Measurements from ENCODE around the gene FAM221B.

Gene FAM221B

GRCh38 chr9:35840881-35841644 lies 12.5 kb upstream of the FAM221B start:
- H3K9me3 Mint-ChIP-seq, result peaks cover 12% of the 10 kb centered on the region
- no peak overlapping the region for H3K4me3 Mint-ChIP-seq
- no peak overlapping the region for H3K27ac Mint-ChIP-seq
- H3K27me3 Mint-ChIP-seq, result peaks cover 83% of the 10 kb centered on the region
- intact Hi-C loops (cut with micrococcal nuclease), result no loop called here
- H3K4me1 Mint-ChIP-seq (ENCODE audit: low read depth), result peaks cover 92% of the 10 kb centered on the region
- peaks cover 8% of the 10 kb centered on the region for H3K36me3 Mint-ChIP-seq (ENCODE audit: low read depth)

- no peak overlapping the region for H3K4me3 Mint-ChIP-seq
Measured at GRCh38 chr9:35839926-35840325, 11.4 kb upstream of the FAM221B start.

GRCh38 chr9:35836595-35836994 lies 8.1 kb upstream of the FAM221B start:
- Mint-ChIP-seq H3K36me3 (ENCODE audit: low read depth) (peaks cover 8% of the 10 kb centered on the region), H3K9me3 (peaks cover 12% of the 10 kb centered on the region), H3K4me1 (ENCODE audit: low read depth) (peaks cover 94% of the 10 kb centered on the region), H3K27ac (no peak overlapping the region), H3K27me3 (peaks cover 86% of the 10 kb centered on the region), H3K4me3 (no peak overlapping the region)
- intact Hi-C loops (cut with micrococcal nuclease), result loop anchor here (5.0 kb wide), 1 partner anchor 41 kb away; no protein-coding TSS in a partner anchor

More at GRCh38 chr9:35839926-35840325, 11.4 kb upstream of the FAM221B start:
- intact Hi-C loops (cut with micrococcal nuclease), result loop anchor here (5.0 kb wide), 1 partner anchor 37 kb away; no protein-coding TSS in a partner anchor
- peaks cover 95% of the 10 kb centered on the region for H3K4me1 Mint-ChIP-seq (ENCODE audit: low read depth)
- H3K27ac Mint-ChIP-seq, result peak overlapping the region; percentile 25
- H3K36me3 Mint-ChIP-seq (ENCODE audit: low read depth), result peaks cover 8% of the 10 kb centered on the region
- peaks cover 87% of the 10 kb centered on the region for H3K27me3 Mint-ChIP-seq
- peaks cover 12% of the 10 kb centered on the region for H3K9me3 Mint-ChIP-seq

- Mint-ChIP-seq H3K36me3 (ENCODE audit: low read depth) (peaks cover 8% of the 10 kb centered on the region), H3K4me1 (ENCODE audit: low read depth) (peaks cover 94% of the 10 kb centered on the region), H3K27me3 (peaks cover 82% of the 10 kb centered on the region), H3K27ac (no peak overlapping the region), H3K9me3 (peaks cover 12% of the 10 kb centered on the region), H3K4me3 (no peak overlapping the region)
- intact Hi-C loops (cut with micrococcal nuclease), result loop anchor here (5.0 kb wide), 1 partner anchor 42 kb away; no protein-coding TSS in a partner anchor
Measured at GRCh38 chr9:35835766-35836165, 7.2 kb upstream of the FAM221B start.

GRCh38 chr9:35835216-35835632 lies 6.7 kb upstream of the FAM221B start:
- Mint-ChIP-seq H3K4me1 (ENCODE audit: low read depth) (peaks cover 94% of the 10 kb centered on the region), H3K27me3 (peaks cover 79% of the 10 kb centered on the region), H3K36me3 (ENCODE audit: low read depth) (peaks cover 5% of the 10 kb centered on the region), H3K4me3 (no peak overlapping the region), H3K27ac (no peak overlapping the region), H3K9me3 (peaks cover 7% of the 10 kb centered on the region)
- intact Hi-C loops (cut with micrococcal nuclease), result loop anchor here (5.0 kb wide), 1 partner anchor 42 kb away; no protein-coding TSS in a partner anchor

- Mint-ChIP-seq H3K27ac (peak overlapping the region; percentile 13), H3K4me3 (no peak overlapping the region), H3K36me3 (ENCODE audit: low read depth) (no peaks in the 10 kb centered on the region), H3K4me1 (ENCODE audit: low read depth) (peaks cover 95% of the 10 kb centered on the region), H3K27me3 (peaks cover 77% of the 10 kb centered on the region), H3K9me3 (peaks cover under 1% of the 10 kb centered on the region)
- intact Hi-C loops (cut with micrococcal nuclease), result loop anchor here (5.0 kb wide), 1 partner anchor 43 kb away; no protein-coding TSS in a partner anchor
Measured at GRCh38 chr9:35834260-35835215, 6.0 kb upstream of the FAM221B start.

GRCh38 chr9:35832814-35833213 lies 4.3 kb upstream of the FAM221B start:
- intact Hi-C loops (cut with micrococcal nuclease), result no loop called here
- no peak overlapping the region for H3K27ac Mint-ChIP-seq

GRCh38 chr9:35831040-35831439 lies 2.5 kb upstream of the FAM221B start:
- Mint-ChIP-seq H3K4me1 (ENCODE audit: low read depth) (peaks cover 81% of the 10 kb centered on the region), H3K9me3 (no peaks in the 10 kb centered on the region), H3K36me3 (ENCODE audit: low read depth) (peaks cover 7% of the 10 kb centered on the region), H3K27ac (no peak overlapping the region), H3K4me3 (no peak overlapping the region), H3K27me3 (peaks cover 66% of the 10 kb centered on the region)
- intact Hi-C loops (cut with micrococcal nuclease), result no loop called here

More at GRCh38 chr9:35832814-35833213, 4.3 kb upstream of the FAM221B start:
- Mint-ChIP-seq H3K4me3 (no peak overlapping the region), H3K9me3 (no peaks in the 10 kb centered on the region), H3K27me3 (peaks cover 70% of the 10 kb centered on the region), H3K36me3 (ENCODE audit: low read depth) (peaks cover 7% of the 10 kb centered on the region), H3K4me1 (ENCODE audit: low read depth) (peaks cover 91% of the 10 kb centered on the region)

- Mint-ChIP-seq H3K4me1 (ENCODE audit: low read depth) (peaks cover 78% of the 10 kb centered on the region), H3K27me3 (peaks cover 59% of the 10 kb centered on the region), H3K27ac (peak overlapping the region; percentile 67), H3K9me3 (no peaks in the 10 kb centered on the region), H3K4me3 (peak overlapping the region; percentile 78), H3K36me3 (ENCODE audit: low read depth) (peaks cover 7% of the 10 kb centered on the region)
- intact Hi-C loops (cut with micrococcal nuclease), result loop anchor here (2.0 kb wide), 1 partner anchor 15 kb away; no protein-coding TSS in a partner anchor
Measured at GRCh38 chr9:35829764-35830096, 1.2 kb upstream of the FAM221B start.

- H3K27me3 Mint-ChIP-seq, result peaks cover 54% of the 10 kb centered on the region
- H3K4me1 Mint-ChIP-seq (ENCODE audit: low read depth), result peaks cover 73% of the 10 kb centered on the region
- H3K27ac Mint-ChIP-seq, result peak within 1 kb of the TSS; percentile 67
- H3K9me3 Mint-ChIP-seq, result no peaks in the 10 kb centered on the region
- H3K4me3 Mint-ChIP-seq, result peak within 1 kb of the TSS; percentile 87
- peaks cover 7% of the 10 kb centered on the region for H3K36me3 Mint-ChIP-seq (ENCODE audit: low read depth)
- intact Hi-C loops (cut with micrococcal nuclease), result loop anchor here (2.0 kb wide), 1 partner anchor 16 kb away; no protein-coding TSS in a partner anchor
Measured at GRCh38 chr9:35829084-35829763, 692 bp upstream of the FAM221B start, which contains the start of gene TMEM8B. Gene TMEM8B (plus strand): TSS chr9:35829228. CDS start chr9:35829448, 220 bp downstream.

- H3K9me3 Mint-ChIP-seq, result no peaks in the 10 kb centered on the region
- H3K4me3 Mint-ChIP-seq, result no peak overlapping the region
- intact Hi-C loops (cut with micrococcal nuclease), result no loop called here
- peaks cover 57% of the 10 kb centered on the region for H3K4me1 Mint-ChIP-seq (ENCODE audit: low read depth)
- no peak overlapping the region for H3K27ac Mint-ChIP-seq
- H3K27me3 Mint-ChIP-seq, result peaks cover 44% of the 10 kb centered on the region
- H3K36me3 Mint-ChIP-seq (ENCODE audit: low read depth), result peaks cover 7% of the 10 kb centered on the region
Measured at GRCh38 chr9:35827486-35827885, 1.0 kb downstream of the FAM221B start.

GRCh38 chr9:35826071-35826701 lies 2.3 kb downstream of the FAM221B start:
- intact Hi-C loops (cut with micrococcal nuclease), result loop anchor here (1.0 kb wide), 2 partner anchors 36 to 56 kb away; no protein-coding TSS in a partner anchor
- Mint-ChIP-seq H3K27me3 (peaks cover 40% of the 10 kb centered on the region), H3K4me1 (ENCODE audit: low read depth) (peaks cover 45% of the 10 kb centered on the region), H3K4me3 (no peak overlapping the region), H3K9me3 (no peaks in the 10 kb centered on the region), H3K36me3 (ENCODE audit: low read depth) (peaks cover 7% of the 10 kb centered on the region), H3K27ac (no peak overlapping the region)

- Mint-ChIP-seq H3K9me3 (no peaks in the 10 kb centered on the region), H3K4me1 (ENCODE audit: low read depth) (peaks cover 22% of the 10 kb centered on the region), H3K27ac (no peak overlapping the region), H3K27me3 (peaks cover 24% of the 10 kb centered on the region), H3K4me3 (no peak overlapping the region), H3K36me3 (ENCODE audit: low read depth) (no peaks in the 10 kb centered on the region)
- intact Hi-C loops (cut with micrococcal nuclease), result no loop called here
Measured at GRCh38 chr9:35822926-35823325, 5.6 kb downstream of the FAM221B start.

Data from dendritic cell treated with granulocyte-macrophage colony-stimulating factor and Interleukin-4, amounts not matched to agents 40 ng/mL and 50 ng/mL, for 4 days (primary cell).